ENCODE results near the gene EEIG2. TPM values are rescaled to one million over a fixed set of nuclear protein-coding genes. Genes with fewer than 3 reads are reported as not detected.

Gene EEIG2
- total and polyA plus RNA-seq, 2 donors (not counting 3 experiments of a cell fraction or from before 2014, with no cell fraction given), result 2.5 to 7.2 TPM

GRCh38 chr1:108609483-108610049, 49.7 kb downstream of the EEIG2 start:
- Histone ChIP-seq H4K20me1 (replicated peaks; ENCODE audit: control insufficient read depth, extremely low read depth, insufficient read depth, low read length) (no peaks in the 10 kb centered on the region), H3K4me1 (ENCODE audit: control insufficient read depth, extremely low read depth, insufficient read depth, low read length) (peaks cover 4% of the 10 kb centered on the region), H3K27me3 (ENCODE audit: control insufficient read depth in 2 of 2, insufficient read depth in 2 of 2, low read length in 2 of 2) (no peaks in the 10 kb centered on the region), H3K36me3 (ENCODE audit: control insufficient read depth in 2 of 2, extremely low read depth in 1 of 2, insufficient read depth in 2 of 2, low read length in 2 of 2) (no peaks in the 10 kb centered on the region), H3K27ac (ENCODE audit: insufficient read depth, low read depth, low read length) (no peak overlapping the region), H3K79me2 (ENCODE audit: control insufficient read depth, insufficient read depth, low read length) (no peaks in the 10 kb centered on the region), H3K9ac (replicated peaks; ENCODE audit: extremely low read depth, insufficient read depth, low read length) (no peak overlapping the region), H3K4me2 (ENCODE audit: insufficient read depth, low read length) (no peak overlapping the region), H3K9me3 (replicated peaks; ENCODE audit: control insufficient read depth, insufficient read depth, low read length) (no peaks in the 10 kb centered on the region), H3K9me1 (replicated peaks; ENCODE audit: control insufficient read depth, extremely low read depth, insufficient read depth, low read length) (no peaks in the 10 kb centered on the region), H3K4me3 (replicated peaks in 1 of 3; ENCODE audit: insufficient read depth in 1 of 3, low read depth in 1 of 3, low read length in 3 of 3) (no peak overlapping the region), H2AFZ (ENCODE audit: low read depth, low read length) (no peak overlapping the region)
- no TSS peak for BruUV-seq (replicated peaks)
- intact Hi-C loops (cut with micrococcal nuclease) (no loop called here), dilution Hi-C loops (cut with MboI; ENCODE audit: extremely low pct_ligation_motif_present, low sequenced_read_pairs) (no loop called here)
- FAIRE-seq, result no peak
- ChIA-PET POLR2A (no interaction called here), CTCF (no interaction called here)
- TF ChIP-seq POLR2AphosphoS5 (IDR thresholded peaks at IDR 0.05; ENCODE audit: insufficient read depth, low read depth, low read length), result no peak
- TF ChIP-seq EZH2 (IDR thresholded peaks at IDR 0.05; ENCODE audit: borderline replicate concordance, low read depth, low read length, severe bottlenecking), result no peak
- no peak for TF ChIP-seq MYC (IDR thresholded peaks at IDR 0.05; ENCODE audit: low read depth, low read length)
- no peak for DNase-seq (ENCODE audit: low read depth, low spot score)

Other genes starting within 250 kb of the EEIG2 start
- not detected in 2 replicates for gene NBPF6, start 109.8 kb upstream of the EEIG2 start, total RNA-seq
- not detected in 2 replicates for gene NBPF6, start 109.8 kb upstream of the EEIG2 start, polyA plus RNA-seq
- 3.8 and 4.4 TPM in 2 replicates for gene HENMT1, start 101.0 kb downstream of the EEIG2 start, total RNA-seq
- gene HENMT1, start 101.0 kb downstream of the EEIG2 start, polyA plus RNA-seq, result 3.2 and 4.5 TPM in 2 replicates
- gene PRPF38B, start 132.2 kb downstream of the EEIG2 start, total RNA-seq, result 40.5 and 46.6 TPM in 2 replicates
- gene PRPF38B, start 132.2 kb downstream of the EEIG2 start, polyA plus RNA-seq, result 15.2 and 19.3 TPM in 2 replicates
- gene FNDC7, start 152.8 kb downstream of the EEIG2 start, total RNA-seq, result not detected in 2 replicates
- not detected in 2 replicates for gene FNDC7, start 152.8 kb downstream of the EEIG2 start, polyA plus RNA-seq
- 37.2 and 44.1 TPM in 2 replicates for gene STXBP3, start 186.6 kb downstream of the EEIG2 start, total RNA-seq
- gene STXBP3, start 186.6 kb downstream of the EEIG2 start, polyA plus RNA-seq, result 4.8 and 9.4 TPM in 2 replicates

All from endothelial cell of umbilical vein (primary cell).